GM10847 (cell line): ENCODE data around the gene CSAD.

Experiments used
- POLR2A ChIP-seq: IDR thresholded peaks from 2 replicates; pipeline ENCODE4 v1.6.1; 2011; ENCODE audit not compliant: insufficient read length; ENCODE audit errors: extremely low read depth

CSAD gene

DNA sequence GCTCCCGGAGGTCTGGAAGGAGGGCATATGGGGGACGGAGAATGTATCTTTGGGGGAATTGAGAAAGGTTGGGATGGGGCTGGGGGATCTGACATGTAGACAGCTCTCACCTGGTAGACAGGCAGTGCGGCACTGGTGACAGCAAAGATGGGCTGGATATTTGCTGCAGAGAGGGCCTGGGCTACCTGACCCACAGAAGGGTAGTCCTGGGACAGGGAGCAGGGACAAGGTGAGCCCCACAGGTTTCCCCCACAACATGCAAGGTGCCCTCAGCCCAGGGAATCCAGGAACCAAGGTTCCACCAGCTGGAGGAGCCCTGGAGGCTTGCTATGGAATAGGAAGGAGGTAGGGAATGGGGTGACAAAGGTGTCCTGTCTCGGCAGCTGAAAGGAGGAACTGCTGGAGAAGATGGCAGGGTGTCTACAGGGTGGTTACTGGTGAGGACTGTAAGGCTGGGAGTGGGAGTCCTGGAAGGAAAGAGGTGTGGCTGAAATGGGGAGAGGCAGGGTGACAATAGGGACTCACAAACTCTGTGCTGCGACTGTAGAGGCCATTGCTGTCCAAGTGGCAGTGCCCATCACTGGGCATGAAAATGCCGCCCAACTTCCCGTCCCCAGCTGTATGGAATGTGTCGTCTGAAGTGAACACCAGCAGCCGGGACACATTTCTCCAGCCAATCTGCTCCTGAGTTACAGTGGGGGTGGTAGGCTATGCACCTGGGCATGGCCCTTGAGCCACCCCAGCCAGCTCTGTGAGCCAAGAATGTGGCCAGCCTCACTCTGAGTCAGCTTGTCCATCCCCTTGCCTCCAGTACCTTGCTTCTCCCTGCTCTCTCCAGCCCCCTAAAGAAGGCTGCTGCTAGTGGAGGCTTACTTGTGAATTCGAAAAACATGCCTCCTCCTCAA is 15.0 kb upstream of the CSAD start:
- TF ChIP-seq POLR2A, result no peak

DNA sequence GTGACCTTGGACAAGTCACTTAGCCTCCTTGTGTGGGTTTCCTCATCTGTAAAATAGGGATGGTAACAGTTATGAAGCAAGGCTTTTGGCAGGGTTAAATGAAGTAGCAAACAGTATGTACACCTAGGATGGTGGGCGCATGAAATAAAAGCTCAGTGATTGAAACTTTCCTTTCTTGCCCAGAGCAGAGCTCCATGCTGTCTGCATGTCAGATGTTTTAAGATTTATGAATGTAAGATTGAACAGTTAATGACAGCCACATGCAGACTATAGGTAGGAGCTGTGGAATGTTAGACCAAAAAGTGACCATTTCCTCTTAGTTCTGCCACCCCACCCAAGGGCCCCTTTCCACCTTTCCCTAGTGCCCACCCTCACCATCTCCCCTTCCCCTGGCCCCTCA is 14.2 kb upstream of the CSAD start:
- TF ChIP-seq POLR2A, result no peak

DNA sequence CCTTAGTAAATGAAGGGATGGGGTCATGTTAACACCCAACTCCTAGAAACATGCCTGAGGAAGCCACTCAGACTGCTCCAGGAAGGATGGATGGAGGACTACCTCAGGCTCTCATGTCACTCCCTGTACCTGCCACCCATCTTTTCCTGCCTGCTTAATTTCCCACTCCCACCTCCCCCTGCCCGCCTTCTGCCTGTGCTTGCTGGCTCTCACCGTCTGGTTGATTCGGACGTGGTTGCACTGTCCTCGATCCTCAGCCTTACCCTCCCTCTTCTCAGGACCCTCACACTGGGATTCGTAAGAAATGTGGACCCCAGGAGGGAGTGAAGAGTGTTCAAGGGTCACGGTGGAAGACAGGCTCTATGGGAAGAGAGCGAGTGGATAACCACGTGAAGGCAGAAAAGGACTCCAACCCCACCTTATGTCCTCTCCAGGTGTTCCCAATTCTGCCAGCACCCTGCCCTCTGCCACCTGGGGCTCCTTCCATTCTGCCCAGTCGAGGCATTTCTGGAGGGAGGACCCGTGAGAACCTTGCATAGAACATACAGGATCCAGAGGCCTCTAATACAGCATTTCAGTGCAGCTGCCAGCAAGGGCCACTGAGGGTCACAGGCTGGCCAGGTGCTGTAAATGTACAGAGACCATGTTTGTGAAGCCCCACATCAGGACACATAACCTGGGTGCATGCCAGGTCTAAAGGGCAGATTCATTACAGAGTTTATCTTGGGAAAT is 13.4 kb upstream of the CSAD start:
- no peak for TF ChIP-seq POLR2A

DNA sequence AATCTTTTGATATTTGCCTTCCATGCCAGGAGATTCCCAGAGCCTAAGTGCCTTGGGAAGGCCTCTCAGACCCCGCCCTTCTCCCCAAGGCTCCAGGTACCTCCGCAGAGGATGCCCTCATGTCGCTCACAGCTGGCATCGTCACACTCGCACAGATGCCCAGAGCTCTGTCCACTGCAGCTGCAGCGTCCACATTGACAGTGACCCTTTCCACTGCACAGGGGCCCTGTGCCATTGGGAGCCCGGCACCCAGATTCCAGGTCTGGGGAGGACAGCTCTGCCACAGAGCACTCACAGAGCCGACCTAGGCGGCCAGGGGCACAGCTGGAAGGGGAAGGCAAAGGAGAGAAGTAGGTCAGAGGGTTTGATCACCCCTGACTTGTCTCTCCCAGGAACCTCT is 12.3 kb upstream of the CSAD start:
- no peak for TF ChIP-seq POLR2A

DNA sequence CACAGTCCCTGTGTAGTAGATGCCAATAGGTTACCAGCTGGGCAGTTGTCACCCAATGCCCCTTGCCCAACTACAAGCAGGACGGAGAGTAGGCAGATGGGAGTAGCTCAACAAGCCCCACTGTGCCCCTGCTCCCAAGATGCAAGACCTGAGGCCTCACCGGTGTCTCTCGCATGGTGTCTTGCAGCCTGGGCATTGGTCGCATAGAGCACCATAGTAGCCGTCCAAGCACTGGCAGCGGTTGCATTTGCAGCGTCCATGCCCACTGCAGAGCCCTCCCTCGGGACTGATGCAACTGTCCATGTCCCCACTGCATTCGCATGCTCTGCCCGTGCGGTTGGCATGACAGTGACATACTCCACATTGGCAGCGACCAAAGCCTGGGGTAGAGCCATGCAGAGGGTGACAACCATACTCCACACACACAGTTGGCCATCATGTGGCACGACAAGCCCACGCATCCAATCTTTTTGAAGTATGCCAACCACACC is 11.9 kb upstream of the CSAD start:
- TF ChIP-seq POLR2A, result no peak

DNA sequence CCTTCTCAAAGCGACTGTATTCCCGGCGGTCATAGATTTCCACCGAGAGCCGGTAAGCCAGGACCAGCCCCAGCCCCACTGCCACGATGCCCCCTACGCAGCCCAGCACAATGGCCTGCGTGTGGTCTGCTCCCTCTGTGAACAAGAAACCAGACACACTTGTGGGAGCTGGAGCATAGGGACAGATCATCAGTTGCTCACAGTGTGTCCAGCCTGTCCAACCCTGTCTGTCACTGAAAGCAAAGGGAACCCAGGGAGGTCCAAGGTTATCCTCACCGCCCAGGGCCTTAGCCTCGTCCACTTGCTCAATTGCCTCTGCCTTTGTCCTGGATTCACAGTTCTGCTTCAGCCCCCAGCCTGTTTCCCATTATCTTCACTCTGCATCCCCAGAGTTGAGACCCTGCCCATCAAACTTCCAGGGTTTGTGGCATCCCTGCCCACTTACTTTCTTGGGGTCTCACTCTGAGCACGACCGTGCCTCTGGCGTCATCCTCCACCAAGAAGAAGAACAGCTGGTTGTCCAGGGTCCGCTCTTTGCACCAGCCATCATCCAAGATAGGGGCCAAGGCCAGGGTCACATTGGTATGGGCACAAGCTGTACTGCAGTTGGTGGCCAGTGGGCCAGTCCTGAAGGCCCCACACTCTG is 11.3 kb upstream of the CSAD start:
- no peak for TF ChIP-seq POLR2A

DNA sequence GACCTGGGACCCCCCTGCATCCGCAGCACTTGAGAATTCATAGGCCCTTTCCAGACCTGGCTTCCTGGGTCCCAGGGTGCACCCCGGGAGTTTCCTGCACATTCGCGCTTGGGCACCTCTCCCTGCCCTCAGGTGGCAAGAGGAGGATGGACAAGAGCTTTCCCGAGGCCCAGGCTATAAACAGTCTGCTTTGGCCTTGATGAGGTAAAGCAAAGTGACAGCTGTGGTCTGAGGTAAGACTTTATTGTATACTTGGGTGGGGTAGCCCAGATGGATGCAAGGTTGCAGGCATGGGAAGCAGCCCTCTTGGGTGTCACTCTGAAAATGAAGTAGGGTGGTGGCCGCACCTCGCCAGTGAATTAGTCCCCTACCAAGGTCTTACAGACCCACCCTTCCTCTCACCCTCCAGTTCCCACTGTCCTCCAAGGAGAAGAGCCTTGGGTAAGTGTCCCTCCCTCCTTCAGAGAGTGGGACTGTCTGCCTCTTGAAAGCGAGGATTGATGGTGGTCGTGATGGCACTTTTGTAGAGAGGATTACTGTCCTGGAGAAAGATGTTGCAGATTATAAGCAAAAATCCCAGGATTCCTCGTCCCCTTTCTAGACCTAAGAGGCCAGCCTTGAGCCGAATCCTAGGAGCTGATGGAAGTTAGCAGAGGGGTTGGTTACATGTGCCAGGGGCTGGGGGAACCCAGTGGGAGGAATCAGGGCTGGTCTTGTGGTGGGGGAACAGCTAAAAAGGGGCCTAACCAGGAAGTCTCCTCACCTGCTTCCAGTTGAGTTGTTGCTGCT is 10.6 kb upstream of the CSAD start:
- TF ChIP-seq POLR2A, result no peak

DNA sequence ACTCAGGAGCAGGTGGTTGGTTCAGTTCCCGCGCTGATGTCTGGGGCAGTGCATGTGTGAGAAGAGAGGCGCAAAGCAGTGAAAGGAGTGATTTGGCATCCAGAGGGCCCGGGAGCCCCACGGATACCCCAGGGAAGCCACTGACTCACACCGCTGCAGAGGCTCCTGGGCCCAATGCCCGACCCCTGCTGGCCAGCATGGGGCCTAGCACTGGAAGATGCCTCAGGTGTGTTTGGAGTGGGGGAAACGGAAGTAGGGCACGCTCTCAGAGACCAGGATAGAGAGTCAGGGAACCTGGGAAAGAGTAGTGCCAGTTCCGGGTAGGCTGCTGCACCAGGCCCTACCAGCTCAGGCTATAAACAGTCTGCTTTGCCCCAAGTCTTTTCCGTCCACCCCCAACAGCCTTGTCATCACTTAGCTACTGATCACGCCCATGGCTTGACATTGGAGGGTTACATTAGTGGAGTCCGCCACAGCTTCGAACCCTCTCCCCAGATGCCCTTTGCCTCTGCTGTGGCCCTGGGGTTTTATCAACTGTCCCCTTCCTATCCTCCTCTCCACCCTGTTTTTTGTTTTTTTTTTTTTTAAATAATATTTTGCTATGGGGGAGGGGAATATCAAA is 9.5 kb upstream of the CSAD start:
- no peak for TF ChIP-seq POLR2A

DNA sequence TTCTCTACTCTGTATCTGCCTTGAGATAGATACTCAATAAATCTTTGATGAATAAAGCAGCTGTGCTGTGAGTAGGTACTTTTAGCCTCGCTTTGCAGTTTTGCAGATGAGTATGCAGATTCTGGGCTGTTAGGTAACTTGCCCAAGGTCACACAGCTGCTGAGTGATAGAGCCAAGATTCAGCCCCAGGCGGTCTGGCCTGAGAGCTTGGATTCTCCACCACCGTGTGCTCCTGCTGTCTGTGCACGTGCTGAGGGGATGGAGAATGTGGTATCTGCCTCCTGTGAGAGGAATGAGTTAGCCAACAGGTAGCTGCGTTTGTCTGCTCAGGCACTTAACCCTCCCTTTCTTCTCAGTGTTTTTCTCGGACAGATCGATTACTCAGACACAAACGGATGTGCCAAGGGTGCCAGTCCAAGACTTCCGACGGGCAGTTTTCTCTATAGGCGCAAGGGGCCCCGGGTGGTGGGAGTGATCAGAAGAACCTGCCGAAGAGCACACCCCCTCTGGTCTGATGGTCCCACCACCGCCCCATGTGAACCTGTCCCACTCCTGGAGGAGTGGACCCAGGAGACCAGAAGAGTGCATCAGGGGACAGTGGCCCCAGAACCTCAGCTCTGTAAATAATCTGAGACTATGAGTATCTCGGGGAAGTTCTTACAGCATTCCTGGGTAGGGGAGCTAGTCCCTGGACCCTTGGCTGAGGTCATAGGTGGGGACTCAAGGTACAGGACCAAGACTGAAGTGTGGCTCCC is 6.6 kb upstream of the CSAD start:
- no peak for TF ChIP-seq POLR2A

DNA sequence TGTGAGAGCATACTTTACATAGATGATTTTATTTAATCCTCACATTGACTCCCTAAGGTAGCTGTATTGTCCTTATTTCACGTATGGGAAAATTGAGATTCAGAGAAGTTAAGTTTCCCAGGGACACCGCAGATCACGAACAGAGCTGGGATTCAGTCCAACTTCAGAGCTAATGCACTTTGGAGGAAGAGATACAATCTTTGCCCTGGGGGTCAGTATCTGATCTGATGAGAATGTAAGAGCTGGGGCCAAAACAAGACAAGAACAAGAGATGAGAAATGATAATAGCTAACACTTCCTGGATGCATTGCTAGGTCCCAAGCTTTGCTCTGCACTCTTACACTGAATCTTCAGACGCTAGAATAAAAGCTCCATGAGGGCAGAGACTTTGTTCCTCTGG is 6.0 kb upstream of the CSAD start:
- no peak for TF ChIP-seq POLR2A

DNA sequence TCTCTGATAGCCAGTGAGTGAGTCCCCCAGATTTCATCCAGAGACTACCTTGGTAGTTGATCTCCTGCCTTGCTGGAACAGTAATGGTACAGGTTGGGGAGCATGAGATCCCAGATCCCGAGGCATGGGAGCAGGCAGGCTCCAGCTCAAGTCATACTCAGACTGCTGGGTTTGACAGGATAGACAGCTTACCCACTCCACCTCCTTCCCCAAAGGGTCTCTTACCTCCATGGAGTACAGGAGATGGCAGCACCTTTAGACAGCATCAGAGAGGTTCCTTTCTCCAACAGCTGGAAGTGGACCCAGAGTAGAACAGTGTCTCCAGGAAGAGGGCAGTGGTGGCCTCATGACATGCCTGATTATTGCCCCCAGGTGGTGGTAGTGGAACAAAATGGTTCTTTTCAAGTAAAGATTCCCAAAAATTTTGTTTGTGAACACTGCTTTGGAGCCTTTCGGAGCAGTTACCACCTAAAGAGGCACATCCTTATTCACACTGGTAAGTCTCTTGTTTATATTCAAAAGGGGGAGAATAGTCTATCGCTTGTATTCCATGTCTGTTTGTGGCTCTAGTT is 4.9 kb upstream of the CSAD start:
- no peak for TF ChIP-seq POLR2A

DNA sequence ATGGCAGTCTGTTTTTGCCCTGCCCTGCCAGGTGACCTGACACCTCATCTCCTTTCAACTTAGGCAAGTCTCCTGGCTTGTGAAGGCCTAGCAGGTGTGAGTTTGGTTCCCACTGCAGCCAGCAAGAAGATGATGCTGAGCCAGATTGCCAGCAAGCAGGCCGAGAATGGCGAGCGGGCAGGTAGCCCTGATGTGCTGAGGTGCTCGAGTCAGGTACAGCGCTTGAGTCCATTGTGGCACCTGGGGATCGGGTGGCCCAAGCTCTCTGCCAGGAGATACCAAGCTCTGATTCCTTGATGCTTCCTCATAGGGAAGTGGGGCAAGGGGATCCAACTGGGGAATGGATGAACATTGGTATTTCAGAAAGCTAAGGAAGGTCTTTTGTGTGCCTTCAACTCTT is 4.1 kb upstream of the CSAD start:
- no peak for TF ChIP-seq POLR2A

DNA sequence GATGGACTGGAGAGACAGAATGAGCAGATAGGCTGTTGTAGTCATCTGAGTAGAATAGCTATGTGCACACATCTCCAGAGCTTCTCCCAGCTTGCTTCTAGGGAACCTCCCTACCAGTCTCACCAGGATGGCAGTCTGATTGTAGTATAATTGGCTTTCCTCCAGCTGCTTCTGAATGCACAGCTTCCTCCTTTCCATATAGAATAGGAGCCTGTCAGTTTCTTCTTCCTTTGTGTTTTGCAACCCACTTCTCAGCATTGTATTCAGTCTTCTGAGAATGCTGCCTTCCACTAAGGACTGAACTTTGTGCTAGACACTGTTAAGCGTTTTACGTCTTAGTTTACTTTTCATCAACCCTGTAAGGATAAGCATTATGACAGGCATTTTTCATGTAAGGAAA is 2.2 kb upstream of the CSAD start:
- no peak for TF ChIP-seq POLR2A

DNA sequence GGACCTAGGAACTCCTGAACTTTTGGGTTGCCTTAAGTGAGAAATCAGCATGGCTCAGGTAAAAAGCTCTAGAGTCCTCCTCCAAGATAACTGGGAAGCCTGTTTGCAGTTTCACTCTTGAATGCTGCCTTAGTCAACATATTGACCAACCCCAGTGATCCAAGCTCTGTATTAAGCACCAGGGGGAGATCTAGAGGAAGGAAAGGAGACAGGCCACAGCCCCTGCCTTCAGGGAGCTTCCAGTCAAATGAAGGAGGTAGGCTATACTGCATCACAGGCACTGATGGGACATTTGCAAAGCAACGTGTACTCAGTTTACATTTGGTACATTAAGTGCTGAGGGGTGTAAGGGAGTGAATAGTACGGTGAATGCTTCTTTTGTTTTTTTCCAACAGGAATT is 1.2 kb upstream of the CSAD start:
- no peak for TF ChIP-seq POLR2A
